Uterus (tissue), 4 donors: ENCODE measurements around the gene EMX2. TPM values are rescaled to one million over a fixed set of nuclear protein-coding genes. Genes with fewer than 3 reads are reported as not detected.
A peak's percentile ranks its signal among the peaks of the same experiment; 100 is the strongest.

ENCODE experiments used
- DNase-seq, 2 donors: peaks; one replicate each; pipeline ENCODE4 v3.0.0-alpha.2; 2019 to 2020
- H3K27ac ChIP-seq, 2 donors: fragments of 200-600 bp; sonication (generic); 1 replicate in 1 of 2; 2 replicates in 1 of 2; pipeline ENCODE4 v1.5.1; 2016 to 2018
- H3K27me3 ChIP-seq, 2 donors: fragments of 200-600 bp; sonication (generic); one replicate each; pipeline ENCODE4 v1.5.1; 2018 to 2019; ENCODE audit warnings: control low read depth in 1 of 2
- H3K36me3 ChIP-seq, 2 donors: fragments of 200-600 bp; sonication (generic); one replicate each; pipeline ENCODE4 v1.5.1; 2019; ENCODE audit warnings: control low read depth in 1 of 2
- H3K4me1 ChIP-seq, 2 donors: fragments of 200-600 bp; sonication (generic); one replicate each; pipeline ENCODE4 v1.5.1; 2018 to 2019; ENCODE audit warnings: control low read depth in 1 of 2
- H3K4me3 ChIP-seq, 2 donors: fragments of 200-600 bp; sonication (generic); 1 replicate in 1 of 2; 2 replicates in 1 of 2; pipeline ENCODE4 v1.5.1; 2018 to 2019; ENCODE audit warnings: mild to moderate bottlenecking in 1 of 2
- H3K9me3 ChIP-seq, 2 donors: fragments of 200-600 bp; sonication (generic); one replicate each; pipeline ENCODE4 v1.5.1; 2019; ENCODE audit warnings: control low read depth in 1 of 2
- CTCF ChIP-seq, 4 experiments: fragments of 200-600 bp in 2 of 4; fragments of 450-650 bp in 2 of 4; sonication (generic) in 2 of 4; IDR thresholded peaks; one replicate each; pipeline ENCODE4 v1.5.1; 2016 to 2019; ENCODE audit warnings: antibody characterized with exemption in 4 of 4, mild to moderate bottlenecking in 2 of 4, moderate library complexity in 1 of 4
- POLR2A ChIP-seq, 2 donors: fragments of 450-650 bp; IDR thresholded peaks; one replicate each; pipeline ENCODE4 v1.6.1; 2016; ENCODE audit warnings: antibody characterized with exemption in 2 of 2, mild to moderate bottlenecking in 1 of 2, moderate library complexity in 1 of 2
- intact Hi-C: fragments of 100-400 bp; cut with DNase I; formaldehyde crosslinking; loops from one replicate; pipeline ENCODE4 v1.15.1; 2023; ENCODE audit warnings: low total_unique reads
- total RNA-seq, 4 donors: library from RNA; depleted of rRNA in 3 of 4; stranded (reverse); fragments of >200 nt in 3 of 4; gene quantifications; one replicate each; pipeline versions ENCODE4 v1.1.0 to v1.2.4, GENCODE V29; 2014 to 2023
- donor health status: DM: yes; HTN: yes; CAD: no.

The EMX2 gene
- total RNA-seq, 4 donors from 2014 or later: 6.7 to 154 (median 17.1) TPM

DNA sequence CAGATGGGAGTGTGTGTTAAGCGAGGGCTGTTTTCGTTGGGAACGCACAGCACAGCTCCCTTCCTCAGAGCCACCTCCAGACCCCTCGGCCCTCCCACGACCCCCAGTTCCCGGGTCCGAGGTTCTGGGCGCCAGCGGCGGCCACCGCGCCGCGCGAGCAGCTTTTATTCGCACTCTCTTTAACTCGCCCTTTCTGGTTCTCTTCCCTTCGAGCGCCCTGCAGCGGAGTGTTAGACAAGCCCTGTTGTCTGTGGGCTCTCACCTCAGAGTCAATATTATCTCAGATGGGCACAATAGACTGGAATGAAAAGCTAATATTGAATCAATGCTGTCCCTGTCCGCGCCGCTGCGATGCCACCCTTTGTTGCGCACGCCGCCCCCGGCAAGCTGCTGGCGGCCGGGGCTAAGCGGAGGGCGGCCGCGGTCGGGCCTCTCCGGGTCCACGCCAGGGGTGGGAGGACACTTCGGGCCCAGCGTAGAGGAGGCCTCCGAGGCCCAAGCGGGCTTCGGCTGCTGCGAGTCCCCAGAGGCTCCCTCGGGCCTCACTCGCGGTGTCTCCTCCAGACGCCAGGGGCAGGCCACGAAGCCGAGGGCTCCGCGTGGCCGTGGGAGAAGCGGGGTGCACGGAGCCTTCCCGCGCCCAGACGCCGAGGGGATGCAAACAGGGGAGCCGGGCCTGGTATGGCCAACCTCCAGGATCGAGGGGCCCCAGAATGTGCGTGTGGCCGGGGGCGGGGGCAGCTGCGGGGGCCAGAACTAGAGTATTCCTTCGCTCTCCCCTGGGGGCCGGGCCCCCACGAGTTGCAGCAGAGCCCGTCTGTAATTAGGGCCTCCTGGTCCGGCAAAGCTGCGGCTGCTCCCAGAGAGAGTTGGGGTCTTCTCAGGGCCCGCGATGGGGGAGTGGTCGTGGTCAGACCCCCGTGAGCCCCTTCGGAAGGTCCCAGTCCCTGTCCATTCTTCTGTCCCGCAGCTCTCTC lies 7.9 kb upstream of the EMX2 start:
- Histone ChIP-seq H3K27ac (peak overlapping the region; percentile 98), H3K9me3 (no peaks in the 10 kb centered on the region), H3K4me3 (peak overlapping the region; percentile 37 to 46), H3K27me3 (no peaks in the 10 kb centered on the region), H3K4me1 (peaks cover 0 to 3% of the 10 kb centered on the region in 2 donors), H3K36me3 (no peaks in the 10 kb centered on the region)
- intact Hi-C loops: no loop called here
- TF ChIP-seq CTCF (IDR thresholded peaks at IDR 0.05) (no peak), POLR2A (IDR thresholded peaks at IDR 0.05) (no peak)
- no peak for DNase-seq

DNA sequence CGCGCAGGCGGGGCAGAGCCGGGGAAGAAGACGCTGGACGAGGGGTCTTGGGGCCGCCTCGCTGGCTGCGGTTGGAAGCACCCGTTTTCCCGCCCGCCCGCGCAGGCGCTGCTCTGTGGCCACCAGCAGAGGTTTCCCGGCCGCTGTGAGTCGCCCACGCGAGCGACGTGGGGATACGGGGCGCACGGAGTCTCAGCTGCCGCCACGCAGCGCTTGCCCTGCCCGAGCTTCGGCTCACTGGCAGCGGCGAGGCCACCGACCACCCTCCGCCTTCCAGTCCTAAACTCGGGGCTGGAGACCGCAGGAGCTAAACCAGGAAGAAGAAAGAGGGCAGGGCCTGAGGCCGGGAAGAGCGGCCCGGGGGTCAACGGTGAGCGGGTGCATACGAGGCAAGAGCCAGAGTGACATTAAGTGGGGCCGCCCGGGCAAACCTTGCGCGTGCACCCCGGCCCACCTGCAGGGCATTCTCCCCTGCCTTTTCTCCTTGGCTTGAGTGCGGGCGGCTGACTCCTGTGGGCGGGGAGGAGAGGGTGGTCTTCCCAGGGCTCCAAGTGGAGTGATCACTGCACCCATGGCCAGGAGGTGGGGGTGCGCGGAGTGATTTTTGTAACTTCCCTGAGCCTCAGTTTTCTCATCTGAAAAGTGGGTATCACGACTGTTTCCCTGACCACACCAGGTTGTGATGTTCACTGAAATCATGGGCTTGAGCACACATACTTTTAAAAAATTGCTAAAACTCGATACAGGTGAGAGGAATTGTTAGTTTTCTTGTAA lies 7.1 kb upstream of the EMX2 start:
- H3K36me3 ChIP-seq: no peaks in the 10 kb centered on the region
- intact Hi-C loops: no loop called here
- peak overlapping the region; percentile 37 to 46 for H3K4me3 ChIP-seq
- H3K27me3 ChIP-seq: no peaks in the 10 kb centered on the region
- H3K27ac ChIP-seq: peak overlapping the region; percentile 98
- no peaks in the 10 kb centered on the region for H3K9me3 ChIP-seq
- peaks cover 0 to 5% of the 10 kb centered on the region in 2 donors for H3K4me1 ChIP-seq
- TF ChIP-seq POLR2A (IDR thresholded peaks at IDR 0.05) (peak in 1 of 2 donors; percentile 44), CTCF (IDR thresholded peaks at IDR 0.05) (peak in 1 of 4 experiments; percentile 37)
- DNase-seq: peak; percentile 43 to 56

DNA sequence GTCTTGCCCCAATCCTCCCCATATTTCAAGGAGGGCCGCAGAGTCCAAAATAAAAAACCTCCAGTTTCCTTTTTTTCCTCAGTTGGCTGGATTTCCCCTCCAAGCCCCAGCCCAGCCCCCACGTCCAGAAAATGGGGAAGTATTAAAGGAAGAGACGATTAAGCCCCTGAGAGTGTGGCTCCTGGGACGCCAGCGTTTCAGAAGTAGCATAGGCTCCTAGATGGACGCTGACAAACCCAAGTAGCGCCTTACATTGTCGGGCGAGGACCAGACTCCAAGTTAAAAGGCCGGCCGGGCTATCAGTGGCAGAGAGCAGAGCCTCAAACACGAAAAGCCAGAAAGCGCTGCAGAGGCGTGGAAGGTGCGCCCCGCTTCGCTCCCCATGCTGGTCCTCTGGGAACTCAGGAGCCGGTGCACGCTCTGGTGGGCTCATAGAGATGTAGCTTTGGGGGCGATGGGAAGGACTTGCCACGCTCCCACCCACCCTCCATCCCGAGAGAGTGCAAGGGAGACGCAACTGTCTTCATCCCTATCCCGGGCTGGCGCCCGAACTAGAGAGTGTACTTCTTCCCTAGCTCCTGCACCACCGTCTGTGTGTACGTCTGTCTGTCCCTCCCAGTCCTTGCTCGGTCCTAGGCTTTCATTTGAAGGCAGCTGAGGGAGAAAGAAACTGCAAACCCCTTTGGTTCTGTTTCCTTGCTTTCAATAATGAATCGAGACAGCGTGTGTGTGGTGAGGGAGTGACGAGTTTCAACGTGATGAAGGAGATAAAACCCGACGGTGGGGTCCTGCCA lies 6.3 kb upstream of the EMX2 start:
- Histone ChIP-seq H3K4me3 (peak overlapping the region; percentile 37 to 46), H3K9me3 (no peaks in the 10 kb centered on the region), H3K27ac (peak overlapping the region; percentile 98), H3K4me1 (peaks cover 0 to 3% of the 10 kb centered on the region in 2 donors), H3K36me3 (no peaks in the 10 kb centered on the region), H3K27me3 (no peaks in the 10 kb centered on the region)
- intact Hi-C loops: no loop called here
- DNase-seq: peak in 1 of 2 donors; percentile 56
- TF ChIP-seq CTCF (IDR thresholded peaks at IDR 0.05) (no peak), POLR2A (IDR thresholded peaks at IDR 0.05) (no peak)

GRCh38 chr10:117536866-117537435 lies 5.6 kb upstream of the EMX2 start:
- Histone ChIP-seq H3K4me1 (peaks cover 0 to 3% of the 10 kb centered on the region in 2 donors), H3K9me3 (no peaks in the 10 kb centered on the region), H3K27me3 (no peaks in the 10 kb centered on the region), H3K27ac (peak overlapping the region; percentile 98), H3K4me3 (peak overlapping the region; percentile 37 to 46), H3K36me3 (no peaks in the 10 kb centered on the region)
- DNase-seq: peak; percentile 64 to 65
- intact Hi-C loops: no loop called here
- TF ChIP-seq CTCF (IDR thresholded peaks at IDR 0.05) (peak in 2 of 4 experiments; percentile 27 to 38), POLR2A (IDR thresholded peaks at IDR 0.05) (no peak)
